Mesendoderm (in vitro differentiated cells): ENCODE measurements around the gene CASP2. TPM values are rescaled to one million over a fixed set of nuclear protein-coding genes. Genes with fewer than 3 reads are reported as not detected.

Experiments
- DNase-seq: peaks from one replicate; pipeline ENCODE4 v3.0.0; 2013
- H2AK5ac ChIP-seq: 2 replicates; pipeline ENCODE4 v1.6.1; 2013; ENCODE audit warnings: low read length, inconsistent platforms
- H2BK120ac ChIP-seq: 2 replicates; pipeline ENCODE4 v1.6.1; 2013; ENCODE audit warnings: low read depth, mild to moderate bottlenecking, low read length, moderate library complexity, mixed read lengths
- H2BK15ac ChIP-seq: replicated peaks from 2 replicates; pipeline ENCODE4 v1.6.1; 2013; ENCODE audit warnings: low read depth, mild to moderate bottlenecking, moderate library complexity
- H2BK5ac ChIP-seq: 2 replicates; pipeline ENCODE4 v1.6.1; 2013; ENCODE audit warnings: low read length, inconsistent platforms
- H3K18ac ChIP-seq: 2 replicates; pipeline ENCODE4 v1.6.1; 2013; ENCODE audit warnings: mild to moderate bottlenecking, low read length, mixed read lengths
- H3K23ac ChIP-seq: one replicate; pipeline ENCODE4 v1.6.1; 2013; ENCODE audit warnings: low read length
- H3K27ac ChIP-seq: 2 replicates; pipeline ENCODE4 v1.5.1; 2013; ENCODE audit warnings: low read depth, mild to moderate bottlenecking, inconsistent platforms, low read length, moderate library complexity
- H3K27me3 ChIP-seq: 2 replicates; pipeline ENCODE4 v1.6.1; 2013; ENCODE audit warnings: low read length, control low read depth, mild to moderate bottlenecking, inconsistent platforms; ENCODE audit not compliant: insufficient read depth, poor library complexity
- H3K36me3 ChIP-seq: 2 replicates; pipeline ENCODE4 v1.6.1; 2013; ENCODE audit warnings: low read length, inconsistent platforms; ENCODE audit not compliant: control insufficient read depth, insufficient read depth
- H3K4ac ChIP-seq: one replicate; pipeline ENCODE4 v1.6.1; 2013; ENCODE audit warnings: low read depth, mild to moderate bottlenecking, low read length, moderate library complexity
- H3K4me1 ChIP-seq: 2 replicates; pipeline ENCODE4 v1.6.1; 2013; ENCODE audit warnings: low read depth, low read length, inconsistent platforms; ENCODE audit not compliant: control insufficient read depth
- H3K4me2 ChIP-seq: 2 replicates; pipeline ENCODE4 v1.6.1; 2013; ENCODE audit warnings: low read length
- H3K4me3 ChIP-seq: 2 replicates; pipeline ENCODE4 v1.5.1; 2013; ENCODE audit warnings: mild to moderate bottlenecking, low read length
- H3K56ac ChIP-seq: one replicate; pipeline ENCODE4 v1.6.1; 2013; ENCODE audit warnings: low read length
- H3K79me1 ChIP-seq: 2 replicates; pipeline ENCODE4 v1.6.1; 2013; ENCODE audit warnings: low read length, inconsistent platforms
- H3K79me2 ChIP-seq: 2 replicates; pipeline ENCODE4 v1.6.1; 2013; ENCODE audit warnings: mild to moderate bottlenecking, low read length; ENCODE audit not compliant: control insufficient read depth, insufficient read depth
- H3K9ac ChIP-seq: 2 replicates; pipeline ENCODE4 v1.6.1; 2013; ENCODE audit warnings: low read length, inconsistent platforms
- H4K5ac ChIP-seq: one replicate; pipeline ENCODE4 v1.6.1; 2013; ENCODE audit warnings: low read length
- H4K8ac ChIP-seq: one replicate; pipeline ENCODE4 v1.6.1; 2013; ENCODE audit warnings: low read depth, mild to moderate bottlenecking, control low read depth, low read length, moderate library complexity
- WGBS: extraction: QIAGEN DNeasy Blood & Tissue Kit; methylation state at CpG from one replicate; pipeline ENCODE4 v1.1.7; 2013; ENCODE audit warnings: low lambda C conversion rate, missing lambda C conversion rate; ENCODE audit not compliant: insufficient coverage; ENCODE audit errors: extremely low coverage; 5-methylcytosine and 5-hydroxymethylcytosine counted together
- small RNA-seq: library from polyadenylated mRNA; stranded (forward); fragments of <200 nt; extraction: miRNeasy Mini kit (QIAGEN cat#:217004); gene quantifications from one replicate; pipeline ENCODE3, GENCODE V24; 2013; ENCODE audit not compliant: insufficient read depth

The CASP2 gene

DNA sequence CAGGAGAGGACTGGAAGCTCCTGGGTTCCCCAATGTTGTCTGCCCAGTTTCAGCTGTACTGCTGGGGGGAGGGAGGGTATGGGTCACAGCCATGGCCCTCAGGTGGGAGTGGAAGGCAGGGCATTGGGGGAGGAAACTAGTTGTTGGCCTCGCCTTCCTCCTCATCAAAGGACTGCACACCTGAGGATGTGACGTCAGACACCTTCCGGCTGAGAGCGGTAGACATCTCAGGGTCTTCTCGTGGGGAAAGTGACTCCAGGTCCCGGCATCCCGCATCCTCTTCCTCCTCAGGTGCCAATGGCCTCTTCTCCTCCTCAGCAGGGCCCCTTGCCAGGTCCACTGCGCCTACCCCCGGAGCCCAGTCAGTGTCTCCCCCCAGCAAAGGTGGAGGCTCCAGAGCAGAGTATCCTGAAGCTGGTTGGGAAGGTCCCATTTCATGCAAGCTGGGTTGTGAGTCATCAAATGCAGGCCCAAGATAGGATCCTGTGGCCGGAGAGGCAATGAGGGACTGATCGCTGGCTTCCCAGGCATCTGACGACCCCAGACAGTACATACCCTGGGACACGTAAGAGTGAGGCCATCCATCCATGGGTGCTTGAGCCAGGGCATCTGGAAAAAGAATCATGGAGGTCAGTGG, 68.4 kb downstream of the CASP2 start:
- Histone ChIP-seq H3K4ac (no peak overlapping the region), H2AK5ac (no peak overlapping the region), H3K36me3 (no peaks in the 10 kb centered on the region), H3K4me2 (no peak overlapping the region), H4K8ac (no peak overlapping the region), H4K5ac (no peak overlapping the region), H3K4me3 (no peak overlapping the region), H3K23ac (no peak overlapping the region), H2BK15ac (no peak overlapping the region), H3K79me2 (no peaks in the 10 kb centered on the region), H3K79me1 (no peaks in the 10 kb centered on the region), H2BK120ac (no peak overlapping the region), H2BK5ac (no peak overlapping the region), H3K56ac (no peak overlapping the region), H3K4me1 (no peaks in the 10 kb centered on the region), H3K9ac (no peak overlapping the region), H3K27ac (no peak overlapping the region), H3K27me3 (no peaks in the 10 kb centered on the region), H3K18ac (no peak overlapping the region)
- no peak for DNase-seq
- WGBS: no CpG with 5 or more reads among the region's 13 CpGs

Small RNA genes within 50 kb of the gene (small RNA-seq; reads per million reads assigned to genes)
- not detected for gene RN7SL481P
- not detected for gene RN7SL535P
